CD4-positive, CD25-positive, alpha-beta regulatory T cell (primary cell): ENCODE data around the gene GJC1. TPM values are rescaled to one million over a fixed set of nuclear protein-coding genes. Genes with fewer than 3 reads are reported as not detected.

ENCODE experiments used
- ATAC-seq, 2 donors: fragments of 150-1000 bp; cut with Tn5 transposase; one replicate each; pipeline ENCODE4 v1.10.0; 2021; ENCODE audit warnings: low read depth in 2 of 2, moderate number of reproducible peaks in 2 of 2, moderate library complexity in 1 of 2
- DNase-seq, 3 donors: peaks; one replicate each; pipeline versions ENCODE4 v3.0.0 to v3.0.0-alpha.2; 2012 to 2022; ENCODE audit warnings: mixed read lengths in 1 of 3
- H3K27ac ChIP-seq: one replicate; pipeline ENCODE4 v1.7.0; 2013; ENCODE audit warnings: mild to moderate bottlenecking, low read length; ENCODE audit not compliant: insufficient read depth, poor library complexity, severe bottlenecking
- H3K27me3 ChIP-seq: one replicate; pipeline ENCODE4 v1.7.0; 2013; ENCODE audit warnings: low read length; ENCODE audit not compliant: control insufficient read depth, insufficient read depth
- H3K36me3 ChIP-seq: one replicate; pipeline ENCODE4 v1.7.0; 2013; ENCODE audit warnings: mild to moderate bottlenecking, low read length, moderate library complexity; ENCODE audit not compliant: control insufficient read depth, insufficient read depth
- H3K4me1 ChIP-seq: 2 replicates; pipeline ENCODE4 v1.7.0; 2013; ENCODE audit warnings: mild to moderate bottlenecking, low read length; ENCODE audit not compliant: insufficient read depth, control insufficient read depth, poor library complexity, severe bottlenecking
- H3K4me3 ChIP-seq: one replicate; pipeline ENCODE4 v1.7.0; 2013; ENCODE audit warnings: low read depth, mild to moderate bottlenecking, low read length, moderate library complexity
- H3K9me3 ChIP-seq, 2 experiments: 1 replicate in 1 of 2; 2 replicates in 1 of 2; pipeline ENCODE4 v1.7.0; 2013; ENCODE audit warnings: low read length in 2 of 2, mild to moderate bottlenecking in 1 of 2, moderate library complexity in 1 of 2; ENCODE audit not compliant: control insufficient read depth in 2 of 2
- H3K27ac Mint-ChIP-seq, 3 donors: one replicate each; pipeline ENCODE4 v1.8.0; 2020 to 2022; ENCODE audit warnings: mild to moderate bottlenecking in 3 of 3, mixed read lengths in 3 of 3, moderate library complexity in 2 of 3
- H3K27me3 Mint-ChIP-seq: one replicate; pipeline ENCODE4 v1.8.0; 2022; ENCODE audit warnings: mild to moderate bottlenecking, mixed read lengths
- H3K36me3 Mint-ChIP-seq: one replicate; pipeline ENCODE4 v1.8.0; 2020; ENCODE audit warnings: mixed read lengths
- H3K4me1 Mint-ChIP-seq, 4 donors: one replicate each; pipeline ENCODE4 v1.8.0; 2020 to 2022; ENCODE audit warnings: mixed read lengths in 4 of 4, mild to moderate bottlenecking in 1 of 4
- H3K4me3 Mint-ChIP-seq, 4 donors: one replicate each; pipeline ENCODE4 v1.8.0; 2020 to 2022; ENCODE audit warnings: mild to moderate bottlenecking in 4 of 4, mixed read lengths in 4 of 4, moderate library complexity in 3 of 4
- H3K9me3 Mint-ChIP-seq, 7 donors: one replicate each; pipeline ENCODE4 v1.8.0; 2020 to 2022; ENCODE audit warnings: mixed read lengths in 7 of 7, mild to moderate bottlenecking in 3 of 7, moderate library complexity in 2 of 7
- polyA plus RNA-seq, 4 donors: library from polyadenylated mRNA; unstranded; fragments of 300-500 nt; fragmentation: Illumina TruSeq; gene quantifications; one replicate each; pipeline ENCODE4 v1.2.3, GENCODE V29; 2021
- total RNA-seq: library from RNA; stranded (reverse); gene quantifications from one replicate; pipeline ENCODE4 v1.2.3, GENCODE V29; 2022

Gene GJC1
- total and polyA plus RNA-seq, 5 donors from 2014 or later, result not detected

GRCh38 chr17:44780161-44780560 is 49.9 kb downstream of the GJC1 start:
- DNase-seq (no peak), ATAC-seq (no peak)
- Mint-ChIP-seq H3K9me3 (no peaks in the 10 kb centered on the region), H3K27ac (no peak overlapping the region), H3K27me3 (peaks cover 11% of the 10 kb centered on the region), H3K4me3 (peak overlapping the region in 1 of 4 donors; percentile 47), H3K36me3 (no peaks in the 10 kb centered on the region), H3K4me1 (peaks cover 0 to 20% (median 6%) of the 10 kb centered on the region in 4 donors)
- Histone ChIP-seq H3K27ac (no peak overlapping the region), H3K36me3 (no peaks in the 10 kb centered on the region), H3K27me3 (no peaks in the 10 kb centered on the region), H3K4me3 (no peak overlapping the region), H3K9me3 (no peaks in the 10 kb centered on the region), H3K4me1 (peaks cover 20% of the 10 kb centered on the region)

- no peak overlapping the region for H3K4me3 ChIP-seq
- no peaks in the 10 kb centered on the region for H3K36me3 Mint-ChIP-seq
These were observed 50.7 kb downstream of the GJC1 start for GRCh38 chr17:44779211-44780025.

GRCh38 chr17:44778656-44779210 is 51.4 kb downstream of the GJC1 start:
- Mint-ChIP-seq H3K9me3 (no peaks in the 10 kb centered on the region), H3K4me3 (peak overlapping the region; percentile 51 to 72 (median 64)), H3K36me3 (no peaks in the 10 kb centered on the region), H3K4me1 (peaks cover 0 to 23% (median 6%) of the 10 kb centered on the region in 4 donors), H3K27ac (no peak overlapping the region), H3K27me3 (peaks cover 9% of the 10 kb centered on the region)
- Histone ChIP-seq H3K9me3 (no peaks in the 10 kb centered on the region), H3K27ac (no peak overlapping the region), H3K4me3 (no peak overlapping the region), H3K4me1 (peaks cover 27% of the 10 kb centered on the region), H3K27me3 (no peaks in the 10 kb centered on the region), H3K36me3 (no peaks in the 10 kb centered on the region)
- no peak for DNase-seq
- no peak for ATAC-seq

More at GRCh38 chr17:44779211-44780025, 50.7 kb downstream of the GJC1 start:
- no peaks in the 10 kb centered on the region for H3K27me3 ChIP-seq
- no peaks in the 10 kb centered on the region for H3K9me3 ChIP-seq
- H3K4me3 Mint-ChIP-seq, result peak overlapping the region; percentile 51 to 73 (median 64)
- H3K27ac ChIP-seq, result no peak overlapping the region
- peaks cover 27% of the 10 kb centered on the region for H3K4me1 ChIP-seq
- no peaks in the 10 kb centered on the region for H3K36me3 ChIP-seq
- no peaks in the 10 kb centered on the region for H3K9me3 Mint-ChIP-seq
- DNase-seq, result peak; percentile 67 to 77 (median 77)
- peak overlapping the region in 1 of 3 donors; percentile 36 for H3K27ac Mint-ChIP-seq
- peaks cover 11% of the 10 kb centered on the region for H3K27me3 Mint-ChIP-seq
- peaks cover 0 to 23% (median 6%) of the 10 kb centered on the region in 4 donors for H3K4me1 Mint-ChIP-seq
- peak; percentile 13 to 17 for ATAC-seq

- H3K4me1 ChIP-seq, result peaks cover 27% of the 10 kb centered on the region
- Mint-ChIP-seq H3K27me3 (peaks cover 4% of the 10 kb centered on the region), H3K4me1 (peaks cover 0 to 23% (median 6%) of the 10 kb centered on the region in 4 donors), H3K36me3 (no peaks in the 10 kb centered on the region), H3K4me3 (peak overlapping the region; percentile 32 to 78 (median 48)), H3K27ac (no peak overlapping the region), H3K9me3 (no peaks in the 10 kb centered on the region)
- no peak for DNase-seq
- H3K36me3 ChIP-seq, result no peaks in the 10 kb centered on the region
- H3K27ac ChIP-seq, result no peak overlapping the region
- H3K9me3 ChIP-seq, result no peaks in the 10 kb centered on the region
- H3K27me3 ChIP-seq, result no peaks in the 10 kb centered on the region
- ATAC-seq, result no peak
- H3K4me3 ChIP-seq, result no peak overlapping the region
These were observed 52.4 kb downstream of the GJC1 start for GRCh38 chr17:44777394-44778348.

- no peak overlapping the region for H3K27ac ChIP-seq
- H3K27me3 ChIP-seq, result no peaks in the 10 kb centered on the region
- no peak overlapping the region for H3K4me3 ChIP-seq
- no peaks in the 10 kb centered on the region for H3K9me3 ChIP-seq
- H3K9me3 Mint-ChIP-seq, result no peaks in the 10 kb centered on the region
- no peaks in the 10 kb centered on the region for H3K27me3 Mint-ChIP-seq
- H3K4me1 ChIP-seq, result peaks cover 27% of the 10 kb centered on the region
- no peaks in the 10 kb centered on the region for H3K36me3 ChIP-seq
- H3K4me1 Mint-ChIP-seq, result peaks cover 0 to 23% (median 6%) of the 10 kb centered on the region in 4 donors
- DNase-seq, result no peak
- peak overlapping the region; percentile 54 to 98 (median 93) for H3K4me3 Mint-ChIP-seq
- H3K27ac Mint-ChIP-seq, result no peak overlapping the region
- no peak for ATAC-seq
- H3K36me3 Mint-ChIP-seq, result no peaks in the 10 kb centered on the region
These were observed 53.3 kb downstream of the GJC1 start for GRCh38 chr17:44776628-44777393.

- Histone ChIP-seq H3K4me3 (peak overlapping the region; percentile 67), H3K27ac (peak overlapping the region; percentile 58)
- DNase-seq, result no peak
These were observed 54.1 kb downstream of the GJC1 start for GRCh38 chr17:44775838-44776621.

More at GRCh38 chr17:44775838-44776621, 54.1 kb downstream of the GJC1 start:
- Mint-ChIP-seq H3K4me1 (peaks cover 0 to 23% (median 6%) of the 10 kb centered on the region in 4 donors), H3K4me3 (peak overlapping the region; percentile 90 to 98 (median 94)), H3K9me3 (no peaks in the 10 kb centered on the region), H3K36me3 (no peaks in the 10 kb centered on the region), H3K27me3 (no peaks in the 10 kb centered on the region), H3K27ac (peak overlapping the region in 2 of 3 donors; percentile 38 to 82)
- Histone ChIP-seq H3K27me3 (no peaks in the 10 kb centered on the region), H3K9me3 (no peaks in the 10 kb centered on the region), H3K36me3 (no peaks in the 10 kb centered on the region), H3K4me1 (peaks cover 27% of the 10 kb centered on the region)
- ATAC-seq, result peak in 1 of 2 donors; percentile 4
